ENCODE measurements around the gene MRPL18.

Gene MRPL18

GRCh38 chr6:159837511-159837910 is 47.2 kb downstream of the MRPL18 start:
- H3K36me3 ChIP-seq (replicated peaks; ENCODE audit: low read depth, low read length): no peaks in the 10 kb centered on the region
- H3K9ac ChIP-seq (ENCODE audit: low read length): no peak overlapping the region
- no peak overlapping the region for H3K4me3 ChIP-seq (ENCODE audit: low read length)
- H3K9me3 ChIP-seq (ENCODE audit: insufficient read depth, low read length): no peaks in the 10 kb centered on the region
- H3K27ac ChIP-seq (ENCODE audit: low read length): no peak overlapping the region
- no peaks in the 10 kb centered on the region for H3K79me2 ChIP-seq (ENCODE audit: low read length)
- H2AFZ ChIP-seq (ENCODE audit: low read depth, low read length): no peak overlapping the region
- no peak overlapping the region for H3K4me2 ChIP-seq (ENCODE audit: low read length)
- H3K4me1 ChIP-seq (ENCODE audit: low read length): no peaks in the 10 kb centered on the region
- H4K20me1 ChIP-seq (ENCODE audit: insufficient read depth, low read length): no peaks in the 10 kb centered on the region
- TF ChIP-seq CTCF (IDR thresholded peaks at IDR 0.05; ENCODE audit: low read depth, low read length): no peak
- no peak for TF ChIP-seq EZH2phosphoT487 (IDR thresholded peaks at IDR 0.05; ENCODE audit: low read depth)
- no peaks in the 10 kb centered on the region for H3K27me3 ChIP-seq (ENCODE audit: low read depth, low read length)

GRCh38 chr6:159838020-159838744 is 47.9 kb downstream of the MRPL18 start:
- Histone ChIP-seq H3K36me3 (replicated peaks; ENCODE audit: low read depth, low read length) (no peaks in the 10 kb centered on the region), H3K9ac (ENCODE audit: low read length) (no peak overlapping the region), H3K27me3 (ENCODE audit: low read depth, low read length) (no peaks in the 10 kb centered on the region), H3K9me3 (ENCODE audit: insufficient read depth, low read length) (no peaks in the 10 kb centered on the region), H3K27ac (ENCODE audit: low read length) (no peak overlapping the region), H3K4me2 (ENCODE audit: low read length) (no peak overlapping the region), H3K79me2 (ENCODE audit: low read length) (no peaks in the 10 kb centered on the region), H3K4me3 (ENCODE audit: low read length) (no peak overlapping the region), H3K4me1 (ENCODE audit: low read length) (no peaks in the 10 kb centered on the region), H2AFZ (ENCODE audit: low read depth, low read length) (no peak overlapping the region), H4K20me1 (ENCODE audit: insufficient read depth, low read length) (no peaks in the 10 kb centered on the region)
- no peak for TF ChIP-seq EZH2phosphoT487 (IDR thresholded peaks at IDR 0.05; ENCODE audit: low read depth)
- no peak for TF ChIP-seq CTCF (IDR thresholded peaks at IDR 0.05; ENCODE audit: low read depth, low read length)

GRCh38 chr6:159842035-159842434 is 51.8 kb downstream of the MRPL18 start:
- H3K4me2 ChIP-seq (ENCODE audit: low read length): no peak overlapping the region

More at GRCh38 chr6:159842035-159842434, 51.8 kb downstream of the MRPL18 start:
- Histone ChIP-seq H3K27ac (ENCODE audit: low read length) (no peak overlapping the region), H3K79me2 (ENCODE audit: low read length) (no peaks in the 10 kb centered on the region), H3K4me1 (ENCODE audit: low read length) (no peaks in the 10 kb centered on the region), H3K9me3 (ENCODE audit: insufficient read depth, low read length) (no peaks in the 10 kb centered on the region), H2AFZ (ENCODE audit: low read depth, low read length) (no peak overlapping the region), H4K20me1 (ENCODE audit: insufficient read depth, low read length) (no peaks in the 10 kb centered on the region), H3K4me3 (ENCODE audit: low read length) (no peak overlapping the region), H3K9ac (ENCODE audit: low read length) (no peak overlapping the region), H3K36me3 (replicated peaks; ENCODE audit: low read depth, low read length) (no peaks in the 10 kb centered on the region), H3K27me3 (ENCODE audit: low read depth, low read length) (no peaks in the 10 kb centered on the region)
- TF ChIP-seq EZH2phosphoT487 (IDR thresholded peaks at IDR 0.05; ENCODE audit: low read depth): no peak
- TF ChIP-seq CTCF (IDR thresholded peaks at IDR 0.05; ENCODE audit: low read depth, low read length): no peak
